Subcutaneous abdominal adipose tissue (tissue), 5 donors: ENCODE measurements around the gene CD300LB.
"Not testable (repeated sequence)": the region's sequence is repeated elsewhere in the genome, so short reads cannot be mapped to it uniquely, and the experiment has no call there.

Experiments
- H3K27ac ChIP-seq: one replicate; pipeline ENCODE4 v1.7.0; 2013; ENCODE audit warnings: low read depth, mild to moderate bottlenecking, inconsistent platforms, low read length, moderate library complexity
- H3K27me3 ChIP-seq, 5 donors: one replicate each; pipeline ENCODE4 v1.7.0; 2013; ENCODE audit warnings: low read length in 5 of 5, inconsistent platforms in 1 of 5; ENCODE audit not compliant: control insufficient read depth in 5 of 5, insufficient read depth in 4 of 5
- H3K36me3 ChIP-seq, 5 donors: one replicate each; pipeline ENCODE4 v1.7.0; 2013; ENCODE audit warnings: low read length in 5 of 5; ENCODE audit not compliant: control insufficient read depth in 5 of 5, insufficient read depth in 5 of 5
- H3K4me1 ChIP-seq, 5 donors: one replicate each; pipeline ENCODE4 v1.7.0; 2013; ENCODE audit warnings: low read length in 5 of 5, mild to moderate bottlenecking in 3 of 5, moderate library complexity in 1 of 5; ENCODE audit not compliant: control insufficient read depth in 5 of 5, insufficient read depth in 5 of 5
- H3K4me3 ChIP-seq, 5 donors: one replicate each; pipeline ENCODE4 v1.7.0; 2013; ENCODE audit warnings: low read length in 5 of 5, low read depth in 1 of 5
- H3K9ac ChIP-seq, 5 donors: one replicate each; pipeline ENCODE4 v1.7.0; 2013; ENCODE audit warnings: low read length in 5 of 5, mild to moderate bottlenecking in 4 of 5, moderate library complexity in 3 of 5
- H3K9me3 ChIP-seq, 5 donors: one replicate each; pipeline ENCODE4 v1.7.0; 2013; ENCODE audit warnings: low read length in 5 of 5; ENCODE audit not compliant: control insufficient read depth in 5 of 5
- donor health status: healthy.
- donor health status: healthy.
- donor health status: healthy.
- donor health status: healthy.
- donor health status: healthy.

The CD300LB gene

DNA sequence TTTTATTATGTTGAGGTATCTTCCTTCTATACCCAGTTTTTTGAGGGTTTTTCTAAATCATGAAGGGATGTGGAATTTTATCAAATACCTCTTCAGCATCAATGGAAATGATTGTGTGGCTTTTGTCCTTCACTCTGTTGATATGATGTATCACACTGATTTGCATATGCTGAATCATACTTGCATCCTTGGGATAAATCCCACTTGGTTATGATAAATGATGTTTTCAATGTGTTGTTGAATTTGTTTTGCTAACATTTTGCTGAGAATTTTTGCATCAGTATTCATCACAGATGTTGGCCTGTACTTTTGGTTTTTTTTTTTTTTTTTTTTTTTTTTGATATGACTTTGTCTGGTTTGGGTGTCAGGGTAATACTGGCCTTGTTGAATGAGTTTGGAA, 23.1 kb downstream of the CD300LB start:
- no peaks in the 10 kb centered on the region for H3K27me3 ChIP-seq
- H3K9me3 ChIP-seq = no peaks in the 10 kb centered on the region

GRCh38 chr17:74503949-74504348, 27.3 kb downstream of the CD300LB start:
- H3K9me3 ChIP-seq, H3K27me3 ChIP-seq, H3K4me1 ChIP-seq, H3K36me3 ChIP-seq, H3K27ac ChIP-seq, H3K4me3 ChIP-seq, H3K9ac ChIP-seq: not testable (repeated sequence)

More for the DNA sequence above, 23.1 kb downstream of the CD300LB start:
- H3K27ac ChIP-seq = no peak overlapping the region
- H3K9ac ChIP-seq = no peak overlapping the region
- no peaks in the 10 kb centered on the region for H3K36me3 ChIP-seq
- H3K4me3 ChIP-seq = no peak overlapping the region
- H3K4me1 ChIP-seq = peaks cover 0 to 8% (median 4%) of the 10 kb centered on the region in 5 donors

- Histone ChIP-seq H3K4me1 (no peaks in the 10 kb centered on the region), H3K9me3 (no peaks in the 10 kb centered on the region)
Measured at GRCh38 chr17:74502861-74503260, 28.4 kb downstream of the CD300LB start.

DNA sequence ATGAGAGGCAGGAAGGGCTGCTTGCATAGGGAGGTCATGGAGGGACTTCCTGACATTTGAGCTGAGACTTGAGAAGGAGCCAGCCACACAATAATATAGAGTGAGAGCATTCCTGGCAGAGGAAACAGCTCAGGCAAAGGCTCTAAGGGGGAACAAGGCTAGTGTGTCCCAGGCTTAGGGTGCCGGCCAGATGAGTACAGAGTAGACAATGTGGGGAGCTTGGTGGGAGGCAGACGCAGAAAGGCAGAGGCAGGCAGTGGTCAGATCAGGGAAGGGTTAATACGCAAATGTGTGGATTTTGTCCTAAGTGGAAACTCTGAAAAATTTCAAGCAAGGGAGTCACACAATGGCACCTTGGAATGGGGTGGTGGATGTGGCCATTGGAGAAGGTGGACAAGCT, 31.3 kb downstream of the CD300LB start:
- H3K27ac ChIP-seq = no peak overlapping the region
- H3K9me3 ChIP-seq = no peaks in the 10 kb centered on the region
- H3K4me3 ChIP-seq = no peak overlapping the region
- no peaks in the 10 kb centered on the region for H3K4me1 ChIP-seq
- no peaks in the 10 kb centered on the region for H3K27me3 ChIP-seq
- H3K36me3 ChIP-seq = no peaks in the 10 kb centered on the region
- H3K9ac ChIP-seq = no peak overlapping the region

More at GRCh38 chr17:74502861-74503260, 28.4 kb downstream of the CD300LB start:
- Histone ChIP-seq H3K36me3 (no peaks in the 10 kb centered on the region), H3K4me3 (no peak overlapping the region), H3K27me3 (no peaks in the 10 kb centered on the region), H3K27ac (no peak overlapping the region), H3K9ac (no peak overlapping the region)

- H3K27ac ChIP-seq = no peak overlapping the region
- H3K4me1 ChIP-seq = peaks cover 0 to 5% (median 0%) of the 10 kb centered on the region in 5 donors
- no peaks in the 10 kb centered on the region for H3K9me3 ChIP-seq
- H3K27me3 ChIP-seq = no peaks in the 10 kb centered on the region
- H3K9ac ChIP-seq = no peak overlapping the region
- no peaks in the 10 kb centered on the region for H3K36me3 ChIP-seq
- no peak overlapping the region for H3K4me3 ChIP-seq
Measured at GRCh38 chr17:74497471-74497870, 33.8 kb downstream of the CD300LB start.

DNA sequence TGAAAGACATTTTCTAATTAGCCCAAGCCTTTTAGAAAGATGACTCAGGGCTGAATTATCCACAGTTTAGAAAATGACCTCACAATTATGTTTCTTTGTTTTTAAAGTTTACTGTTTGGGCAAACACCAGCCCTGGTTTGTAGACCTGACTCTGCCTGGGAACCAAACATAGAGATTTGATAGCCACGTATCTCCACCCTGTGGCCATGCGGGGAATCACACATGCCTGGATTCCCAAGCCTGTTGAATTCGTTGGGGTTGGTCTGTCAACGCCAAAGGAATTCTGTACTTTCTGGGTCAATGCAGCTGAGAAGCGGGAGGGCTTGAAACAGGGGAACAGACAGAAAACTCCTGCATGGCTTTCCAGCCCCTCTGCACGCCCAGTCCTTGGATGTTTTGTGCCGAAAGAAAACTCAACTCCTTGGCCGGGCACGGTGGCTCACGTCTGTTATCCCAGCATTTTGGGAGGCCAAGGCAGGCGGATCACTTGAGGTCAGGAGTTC, 37.9 kb downstream of the CD300LB start:
- H3K9me3 ChIP-seq = no peaks in the 10 kb centered on the region
- no peak overlapping the region for H3K4me3 ChIP-seq
- peaks cover 0 to 5% (median 0%) of the 10 kb centered on the region in 5 donors for H3K4me1 ChIP-seq
- no peaks in the 10 kb centered on the region for H3K36me3 ChIP-seq
- no peak overlapping the region for H3K9ac ChIP-seq
- no peak overlapping the region for H3K27ac ChIP-seq
- no peaks in the 10 kb centered on the region for H3K27me3 ChIP-seq

DNA sequence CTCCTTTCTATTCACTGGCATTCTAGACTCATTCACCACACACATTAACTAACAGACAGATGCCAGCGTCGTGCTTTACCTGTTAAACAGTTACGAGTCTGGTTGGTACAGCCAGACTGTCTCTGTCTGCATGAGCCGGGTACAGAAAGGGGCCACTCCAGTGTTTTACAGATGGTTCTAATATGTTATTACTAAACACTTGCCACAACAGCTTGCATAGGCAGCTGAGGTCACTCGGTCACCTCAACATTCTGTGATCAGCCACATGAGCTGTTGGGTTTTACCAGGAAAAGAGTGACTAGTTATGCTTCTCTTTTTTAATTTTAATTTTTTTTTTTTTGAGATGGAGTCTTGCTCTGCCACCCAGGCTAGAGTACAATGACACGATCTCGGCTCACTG, 39.6 kb downstream of the CD300LB start:
- Histone ChIP-seq H3K36me3 (no peaks in the 10 kb centered on the region), H3K27me3 (no peaks in the 10 kb centered on the region), H3K27ac (no peak overlapping the region), H3K9ac (no peak overlapping the region), H3K4me3 (no peak overlapping the region), H3K9me3 (no peaks in the 10 kb centered on the region), H3K4me1 (peaks cover 0 to 5% (median 0%) of the 10 kb centered on the region in 5 donors)

- Histone ChIP-seq H3K27ac (no peak overlapping the region), H3K4me1 (peaks cover 0 to 5% (median 0%) of the 10 kb centered on the region in 5 donors), H3K36me3 (no peaks in the 10 kb centered on the region), H3K27me3 (peaks cover 0 to under 1% (median 0%) of the 10 kb centered on the region in 5 donors), H3K9me3 (no peaks in the 10 kb centered on the region), H3K9ac (no peak overlapping the region), H3K4me3 (no peak overlapping the region)
Measured at GRCh38 chr17:74490716-74491115, 40.6 kb downstream of the CD300LB start.

DNA sequence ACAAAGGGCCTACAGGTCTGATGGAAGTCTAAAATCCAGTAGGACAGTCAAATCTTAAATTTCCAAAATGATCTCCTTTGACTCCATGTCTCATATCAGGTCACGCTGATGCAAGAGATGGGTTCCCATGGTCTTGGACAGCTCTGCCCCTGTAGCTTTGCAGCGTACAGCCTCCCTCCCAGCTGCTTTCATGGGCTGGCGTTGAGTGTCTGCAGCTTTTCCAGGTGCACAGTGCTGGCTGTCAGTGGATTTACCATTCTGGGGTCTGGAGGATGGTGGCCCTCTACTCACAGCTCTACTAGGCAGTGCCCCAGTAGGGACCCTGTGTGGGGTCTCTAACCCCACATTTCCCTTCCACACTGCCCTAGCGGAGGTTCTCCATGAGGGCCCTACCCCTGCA, 43.0 kb downstream of the CD300LB start:
- H3K27me3 ChIP-seq, H3K4me1 ChIP-seq: not testable (repeated sequence)

DNA sequence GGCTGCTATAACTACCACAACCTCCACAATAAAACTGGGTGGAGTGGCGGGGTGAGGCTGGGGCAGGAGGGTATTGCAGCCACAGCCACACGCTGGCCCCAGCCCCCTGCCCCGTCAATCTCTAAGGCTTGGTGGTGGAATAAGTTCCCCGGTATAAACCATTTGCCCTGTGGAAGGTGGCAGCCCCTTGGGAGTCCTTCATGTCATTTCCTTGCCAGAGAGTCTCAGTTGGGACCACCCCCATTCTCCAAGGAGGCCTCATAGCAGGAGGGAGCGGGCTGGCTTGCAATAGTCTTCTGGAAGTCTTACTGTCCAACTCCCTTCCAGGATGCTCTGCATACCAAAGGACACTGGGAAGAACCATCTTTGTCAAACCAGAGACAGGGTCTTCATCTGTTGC, 45.4 kb downstream of the CD300LB start:
- Histone ChIP-seq H3K4me1 (peaks cover 0 to 3% (median 0%) of the 10 kb centered on the region in 5 donors), H3K9me3 (no peaks in the 10 kb centered on the region), H3K9ac (no peak overlapping the region), H3K27ac (no peak overlapping the region), H3K27me3 (peaks cover 3 to 13% (median 10%) of the 10 kb centered on the region in 5 donors), H3K36me3 (peaks cover 0 to 5% (median 0%) of the 10 kb centered on the region in 5 donors), H3K4me3 (no peak overlapping the region)

More for the DNA sequence above, 43.0 kb downstream of the CD300LB start:
- H3K4me3 ChIP-seq, H3K9me3 ChIP-seq, H3K27ac ChIP-seq, H3K36me3 ChIP-seq, H3K9ac ChIP-seq: not testable (repeated sequence)
